ENCODE measurements around the gene RASL12.
"Not testable (repeated sequence)": the region's sequence is repeated elsewhere in the genome, so short reads cannot be mapped to it uniquely, and the experiment has no call there.

RASL12 gene

GRCh38 chr15:65101411-65101890 lies 33.7 kb upstream of the RASL12 start:
- Histone ChIP-seq H3K27me3 (ENCODE audit: insufficient read depth, poor library complexity, severe bottlenecking) (no peaks in the 10 kb centered on the region), H3K4me3 (ENCODE audit: severe bottlenecking) (no peak overlapping the region), H3K27ac (ENCODE audit: poor library complexity, severe bottlenecking) (no peak overlapping the region), H3K4me1 (ENCODE audit: insufficient read depth, poor library complexity, severe bottlenecking) (no peaks in the 10 kb centered on the region), H3K9me3 (ENCODE audit: severe bottlenecking) (no peaks in the 10 kb centered on the region), H3K36me3 (ENCODE audit: low read depth) (peaks cover 29% of the 10 kb centered on the region)
- ATAC-seq (ENCODE audit: low read depth) (no peak; the same call in 1 of the 3 replicates), DNase-seq (ENCODE audit: low spot score) (peak; percentile 47)
- peak; percentile 82 for TF ChIP-seq CTCF (IDR thresholded peaks at IDR 0.05; ENCODE audit: poor library complexity, severe bottlenecking)

- peak; percentile 52 for DNase-seq (ENCODE audit: low spot score)
- Histone ChIP-seq H3K9me3 (ENCODE audit: severe bottlenecking) (no peaks in the 10 kb centered on the region), H3K27me3 (ENCODE audit: insufficient read depth, poor library complexity, severe bottlenecking) (no peaks in the 10 kb centered on the region), H3K36me3 (ENCODE audit: low read depth) (peaks cover 22% of the 10 kb centered on the region), H3K4me1 (ENCODE audit: insufficient read depth, poor library complexity, severe bottlenecking) (no peaks in the 10 kb centered on the region), H3K27ac (ENCODE audit: poor library complexity, severe bottlenecking) (no peak overlapping the region), H3K4me3 (ENCODE audit: severe bottlenecking) (no peak overlapping the region)
- no peak for ATAC-seq (ENCODE audit: low read depth)
- TF ChIP-seq CTCF (IDR thresholded peaks at IDR 0.05; ENCODE audit: poor library complexity, severe bottlenecking), result no peak
Measured at GRCh38 chr15:65100442-65100841, 32.7 kb upstream of the RASL12 start.

- H3K27ac ChIP-seq (ENCODE audit: poor library complexity, severe bottlenecking), result not testable (repeated sequence)
Measured at GRCh38 chr15:65099801-65100200, 32.0 kb upstream of the RASL12 start.

GRCh38 chr15:65099336-65099735 lies 31.5 kb upstream of the RASL12 start:
- H3K36me3 ChIP-seq (ENCODE audit: low read depth), result peaks cover 22% of the 10 kb centered on the region
- DNase-seq (ENCODE audit: low spot score) (peak; percentile 68), ATAC-seq (ENCODE audit: low read depth) (no peak)
- no peak for TF ChIP-seq CTCF (IDR thresholded peaks at IDR 0.05; ENCODE audit: poor library complexity, severe bottlenecking)
- H3K4me3 ChIP-seq (ENCODE audit: severe bottlenecking), result no peak overlapping the region
- H3K27me3 ChIP-seq (ENCODE audit: insufficient read depth, poor library complexity, severe bottlenecking), result no peaks in the 10 kb centered on the region
- no peaks in the 10 kb centered on the region for H3K9me3 ChIP-seq (ENCODE audit: severe bottlenecking)
- no peak overlapping the region for H3K27ac ChIP-seq (ENCODE audit: poor library complexity, severe bottlenecking)
- H3K4me1 ChIP-seq (ENCODE audit: insufficient read depth, poor library complexity, severe bottlenecking), result no peaks in the 10 kb centered on the region

More at GRCh38 chr15:65099801-65100200, 32.0 kb upstream of the RASL12 start:
- not testable (repeated sequence) for H3K9me3 ChIP-seq (ENCODE audit: severe bottlenecking); ATAC-seq (ENCODE audit: low read depth); H3K27me3 ChIP-seq (ENCODE audit: insufficient read depth, poor library complexity, severe bottlenecking); H3K4me3 ChIP-seq (ENCODE audit: severe bottlenecking); H3K4me1 ChIP-seq (ENCODE audit: insufficient read depth, poor library complexity, severe bottlenecking)
- peaks cover 22% of the 10 kb centered on the region for H3K36me3 ChIP-seq (ENCODE audit: low read depth)
- DNase-seq (ENCODE audit: low spot score), result peak; percentile 27

GRCh38 chr15:65097651-65098263 lies 30.0 kb upstream of the RASL12 start:
- Histone ChIP-seq H3K27me3 (ENCODE audit: insufficient read depth, poor library complexity, severe bottlenecking) (no peaks in the 10 kb centered on the region), H3K36me3 (ENCODE audit: low read depth) (peaks cover 22% of the 10 kb centered on the region), H3K9me3 (ENCODE audit: severe bottlenecking) (no peaks in the 10 kb centered on the region), H3K4me3 (ENCODE audit: severe bottlenecking) (no peak overlapping the region), H3K4me1 (ENCODE audit: insufficient read depth, poor library complexity, severe bottlenecking) (no peaks in the 10 kb centered on the region), H3K27ac (ENCODE audit: poor library complexity, severe bottlenecking) (no peak overlapping the region)
- TF ChIP-seq CTCF (IDR thresholded peaks at IDR 0.05; ENCODE audit: poor library complexity, severe bottlenecking), result no peak
- ATAC-seq (ENCODE audit: low read depth) (no peak), DNase-seq (ENCODE audit: low spot score) (peak; percentile 37)
